H7 (cell line): ENCODE results near the gene DNHD1. TPM values are rescaled to one million over a fixed set of nuclear protein-coding genes. Genes with fewer than 3 reads are reported as not detected.

Source experiments
- DNase-seq: peaks from one replicate; pipeline ENCODE4 v3.0.0; 2012
- H3K27me3 ChIP-seq: 2 replicates; pipeline ENCODE4 v1.6.0; 2011; ENCODE audit warnings: mild to moderate bottlenecking, low read length; ENCODE audit not compliant: control insufficient read depth, insufficient read depth
- H3K36me3 ChIP-seq: replicated peaks from 2 replicates; pipeline ENCODE4 v1.5.1; 2011; ENCODE audit warnings: low read length; ENCODE audit not compliant: control insufficient read depth, insufficient read depth
- H3K4me3 ChIP-seq: 2 replicates; pipeline ENCODE4 v1.5.1; 2011; ENCODE audit warnings: low read depth, mild to moderate bottlenecking, control low read depth, low read length, moderate library complexity; ENCODE audit not compliant: insufficient read depth
- total RNA-seq: library from RNA; depleted of rRNA; stranded (reverse); fragments of >200 nt; shearing (Covaris generic); gene quantifications from 2 replicates; pipeline ENCODE4 v1.2.3, GENCODE V29; 2014

The DNHD1 gene
- total RNA-seq, 1 experiment from 2014 or later: 5.9 TPM

- DNase-seq: peak; percentile 100
- Histone ChIP-seq H3K36me3 (peaks cover 19% of the 10 kb centered on the region), H3K27me3 (peaks cover 5% of the 10 kb centered on the region), H3K4me3 (peak within 1 kb of the TSS; percentile 79)
Measured at GRCh38 chr11:6473451-6474412, 23.3 kb upstream of the DNHD1 start, which contains the start of gene TRIM3. TRIM3 (minus strand) TSS chr11:6473941; CDS start chr11:6465695, 8,246 bp downstream.

DNA sequence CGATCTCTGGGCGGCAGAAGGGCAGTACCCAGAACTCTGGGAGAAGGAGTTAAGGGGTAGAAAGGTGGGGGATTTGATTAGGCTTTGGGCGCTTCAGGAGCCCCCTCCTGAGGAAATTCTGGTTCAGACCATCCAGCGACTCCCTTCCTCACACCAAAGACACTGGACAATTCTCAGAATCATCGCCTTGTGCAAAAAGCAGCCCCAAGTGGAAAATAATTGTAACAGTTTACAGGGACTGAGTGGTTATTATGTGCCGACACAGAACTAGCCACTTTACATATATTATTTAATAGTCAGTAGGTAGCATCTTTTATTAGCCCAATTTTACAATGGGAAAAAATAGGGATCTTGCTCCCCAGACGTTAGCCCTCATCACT, 22.7 kb upstream of the DNHD1 start:
- H3K27me3 ChIP-seq: peaks cover 5% of the 10 kb centered on the region
- peaks cover 23% of the 10 kb centered on the region for H3K36me3 ChIP-seq
- DNase-seq: no peak
- H3K4me3 ChIP-seq: peak overlapping the region; percentile 50

DNA sequence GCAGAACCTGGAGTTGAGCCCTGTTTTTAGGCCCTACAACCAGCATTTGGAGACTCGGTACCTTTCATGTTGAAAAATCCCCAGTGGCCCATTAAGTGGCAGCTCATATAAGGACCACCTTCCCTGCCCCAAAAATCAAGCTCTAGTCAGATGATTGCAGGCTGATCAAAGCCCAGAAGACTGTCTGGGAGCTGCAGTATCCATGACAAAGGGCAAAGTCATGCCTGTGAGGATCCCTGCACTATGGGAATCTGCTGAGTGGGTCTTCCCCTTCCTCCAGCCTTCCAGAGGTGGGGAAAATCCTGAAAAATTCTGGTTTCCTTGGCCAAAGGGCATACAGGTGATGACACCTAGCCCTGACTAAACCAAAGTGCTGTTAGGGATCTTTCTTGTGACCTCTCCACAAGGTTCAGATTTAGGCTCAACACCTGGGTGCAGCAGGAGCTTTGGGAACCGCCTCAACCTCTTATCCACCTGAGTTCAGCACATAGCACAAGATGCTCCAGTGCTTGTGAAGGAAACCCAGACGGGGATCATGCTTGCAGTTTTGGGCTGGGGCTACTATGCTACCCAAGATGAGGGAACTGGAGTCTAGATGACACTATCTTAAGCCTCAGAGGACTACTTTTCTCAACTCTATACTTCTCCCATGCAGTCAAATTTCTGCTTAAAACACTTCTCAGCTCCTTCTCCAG, 22.1 kb upstream of the DNHD1 start:
- Histone ChIP-seq H3K27me3 (peaks cover 5% of the 10 kb centered on the region), H3K36me3 (peaks cover 23% of the 10 kb centered on the region), H3K4me3 (peak overlapping the region; percentile 50; the same call in 1 of the 2 replicates)
- peak; percentile 60 for DNase-seq

- peaks cover 23% of the 10 kb centered on the region for H3K36me3 ChIP-seq
- DNase-seq: peak; percentile 71
- no peak overlapping the region for H3K4me3 ChIP-seq
- H3K27me3 ChIP-seq: peaks cover 5% of the 10 kb centered on the region
Measured at GRCh38 chr11:6475936-6476335, 21.1 kb upstream of the DNHD1 start.

DNA sequence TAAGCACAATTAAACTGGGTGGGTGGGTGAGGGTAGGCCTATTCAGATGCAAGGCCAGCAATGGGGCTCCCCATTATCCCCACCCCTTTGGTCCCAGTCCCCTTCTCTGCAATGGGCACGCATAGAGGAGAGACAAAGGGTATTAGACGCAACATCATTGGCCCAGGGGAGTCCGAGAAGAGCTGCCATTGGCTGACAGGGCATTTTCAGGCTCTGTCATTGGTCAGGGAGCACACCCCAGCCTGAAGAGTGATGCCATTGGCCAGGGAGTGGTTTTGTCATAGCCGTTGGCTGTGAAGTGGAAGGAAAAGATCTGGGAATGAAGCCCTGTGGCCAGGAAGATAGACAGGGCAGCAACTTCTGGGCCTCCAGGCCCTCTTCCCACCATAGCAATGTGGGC, 20.5 kb upstream of the DNHD1 start:
- H3K27me3 ChIP-seq: peaks cover 5% of the 10 kb centered on the region

GRCh38 chr11:6480299-6480914, 16.7 kb upstream of the DNHD1 start:
- peak overlapping the region; percentile 93 for H3K4me3 ChIP-seq
- no peak for DNase-seq
- H3K27me3 ChIP-seq: no peaks in the 10 kb centered on the region
- H3K36me3 ChIP-seq: peaks cover 36% of the 10 kb centered on the region

More for the DNA sequence above, 20.5 kb upstream of the DNHD1 start:
- H3K36me3 ChIP-seq: peaks cover 23% of the 10 kb centered on the region
- H3K4me3 ChIP-seq: no peak overlapping the region
- DNase-seq: peak; percentile 65

DNA sequence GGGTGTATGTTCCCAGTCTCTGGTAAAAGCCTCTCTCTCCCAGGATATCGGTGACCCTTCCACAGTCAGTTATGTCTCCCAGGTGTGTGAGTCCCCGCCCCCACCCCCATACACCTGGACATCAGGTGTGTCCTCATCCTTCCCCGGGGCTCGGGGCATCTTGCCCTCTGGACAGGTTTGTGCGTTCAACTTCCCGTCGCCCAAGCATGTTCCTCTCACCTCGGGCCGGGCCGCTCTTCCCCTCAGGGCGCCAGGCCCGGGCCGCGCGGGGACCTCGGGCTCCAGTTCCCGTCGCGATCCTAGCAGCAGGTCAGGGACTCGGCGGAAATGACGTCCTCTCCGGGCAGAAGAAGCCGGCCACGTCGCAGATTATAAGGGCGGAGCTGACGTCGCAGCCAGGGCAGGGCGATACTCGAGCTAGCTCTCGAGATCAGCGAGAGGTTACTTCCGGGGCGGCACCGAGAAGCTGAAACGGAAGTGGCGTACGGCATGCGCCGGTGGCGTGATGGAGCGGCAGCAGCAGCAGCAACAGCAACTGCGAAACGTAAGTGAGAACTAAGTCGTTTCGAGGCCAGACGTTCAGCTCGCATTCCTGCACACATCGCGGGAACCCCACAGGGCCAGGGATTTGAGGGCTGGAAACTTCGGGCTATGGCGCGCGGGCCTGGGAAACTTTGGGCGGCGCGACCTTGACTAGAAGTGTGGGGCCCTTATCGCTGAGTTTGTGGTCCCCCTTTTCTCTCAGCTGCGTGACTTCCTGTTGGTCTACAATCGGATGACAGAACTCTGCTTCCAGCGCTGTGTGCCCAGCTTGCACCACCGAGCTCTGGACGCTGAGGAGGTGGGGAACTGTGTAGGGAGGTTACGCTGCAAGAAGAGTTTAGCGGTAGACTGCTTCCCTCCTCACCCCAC, 15.8 kb upstream of the DNHD1 start, which contains the start of the genes ARFIP2 and TIMM10B:
Gene ARFIP2 (minus strand): TSS at position 320 of the 912 bp plus-strand sequence. CDS start 910 bp downstream, outside the sequence.
Gene TIMM10B (plus strand): TSS at position 490 of the 912 bp plus-strand sequence. CDS start 16 bp downstream, at position 506.
- H3K36me3 ChIP-seq: peaks cover 38% of the 10 kb centered on the region
- peak; percentile 97 for DNase-seq
- H3K27me3 ChIP-seq: no peaks in the 10 kb centered on the region
- peak within 1 kb of the TSS; percentile 93 for H3K4me3 ChIP-seq

- Histone ChIP-seq H3K27me3 (no peaks in the 10 kb centered on the region), H3K4me3 (peak overlapping the region; percentile 93), H3K36me3 (peaks cover 40% of the 10 kb centered on the region)
- no peak for DNase-seq
Measured at GRCh38 chr11:6481924-6482275, 15.2 kb upstream of the DNHD1 start.

DNA sequence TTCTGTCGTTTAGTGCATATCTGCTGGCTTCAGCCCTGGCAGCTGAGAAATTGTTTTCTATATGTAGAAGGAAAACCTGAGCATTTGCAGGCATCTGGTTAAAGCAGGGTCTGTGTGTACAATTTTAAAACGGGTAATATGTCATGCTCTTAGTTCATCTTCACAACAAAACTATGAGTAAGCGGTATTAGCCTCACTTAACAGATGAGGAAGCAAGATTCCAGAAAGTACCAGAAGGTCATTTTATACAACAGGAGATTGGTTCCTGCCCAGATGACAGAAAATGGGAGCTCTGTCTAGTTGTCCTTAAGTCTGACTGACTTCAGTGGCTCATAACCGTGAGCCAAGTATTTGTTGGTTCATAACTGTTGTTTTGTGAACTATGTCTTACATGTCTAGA, 14.6 kb upstream of the DNHD1 start:
- Histone ChIP-seq H3K4me3 (no peak overlapping the region), H3K36me3 (peaks cover 35% of the 10 kb centered on the region), H3K27me3 (no peaks in the 10 kb centered on the region)
- no peak for DNase-seq

- peaks cover 31% of the 10 kb centered on the region for H3K36me3 ChIP-seq
- no peak for DNase-seq
- no peak overlapping the region for H3K4me3 ChIP-seq
- H3K27me3 ChIP-seq: no peaks in the 10 kb centered on the region
Measured at GRCh38 chr11:6483015-6483414, 14.1 kb upstream of the DNHD1 start.

- Histone ChIP-seq H3K27me3 (no peaks in the 10 kb centered on the region), H3K36me3 (peaks cover 20% of the 10 kb centered on the region), H3K4me3 (no peak overlapping the region)
- no peak for DNase-seq
Measured at GRCh38 chr11:6485661-6486060, 11.4 kb upstream of the DNHD1 start.

GRCh38 chr11:6486256-6486655, 10.8 kb upstream of the DNHD1 start:
- Histone ChIP-seq H3K36me3 (peaks cover 20% of the 10 kb centered on the region), H3K4me3 (no peak overlapping the region), H3K27me3 (no peaks in the 10 kb centered on the region)
- DNase-seq: no peak

- Histone ChIP-seq H3K27me3 (no peaks in the 10 kb centered on the region), H3K4me3 (no peak overlapping the region), H3K36me3 (peaks cover 20% of the 10 kb centered on the region)
- no peak for DNase-seq
Measured at GRCh38 chr11:6486938-6487337, 10.1 kb upstream of the DNHD1 start.
